Kidney (tissue), 14 donors: ENCODE measurements around the gene SLC9A2. TPM values are rescaled to one million over a fixed set of nuclear protein-coding genes. Genes with fewer than 3 reads are reported as not detected.

Source experiments
- DNase-seq, 5 donors: peaks; one replicate each; pipeline ENCODE4 v3.0.0-alpha.2; 2013 to 2020
- FAIRE-seq: peaks from 2 replicates; lab custom pipeline; 2012; peaks lifted over from hg19 to GRCh38; lab: Jason Lieb, UNC
- H3K27ac ChIP-seq, 2 donors: one replicate each; pipeline ENCODE4 v1.7.0; 2013; ENCODE audit warnings: low read depth in 2 of 2, low read length in 2 of 2, inconsistent platforms in 1 of 2
- H3K27me3 ChIP-seq: one replicate; pipeline ENCODE4 v1.7.1; 2013; ENCODE audit warnings: low read length, inconsistent platforms; ENCODE audit not compliant: control insufficient read depth, insufficient read depth
- H3K36me3 ChIP-seq, 3 donors: one replicate each; pipeline versions ENCODE4 v1.7.0 to v1.7.1; 2013; ENCODE audit warnings: low read length in 3 of 3, control low read depth in 1 of 3, inconsistent platforms in 1 of 3; ENCODE audit not compliant: insufficient read depth in 3 of 3, control insufficient read depth in 2 of 3
- H3K4me1 ChIP-seq, 3 donors: one replicate each; pipeline versions ENCODE4 v1.7.0 to v1.7.1; 2013; ENCODE audit warnings: low read length in 3 of 3, inconsistent platforms in 1 of 3, low read depth in 1 of 3; ENCODE audit not compliant: control insufficient read depth in 2 of 3, insufficient read depth in 2 of 3
- H3K4me3 ChIP-seq, 3 donors: one replicate each; pipeline versions ENCODE4 v1.7.0 to v1.8.1; 2013; ENCODE audit warnings: low read length in 3 of 3, control low read depth in 1 of 3, inconsistent platforms in 1 of 3
- H3K9ac ChIP-seq, 3 donors: one replicate each; pipeline versions ENCODE4 v1.7.0 to v1.7.1; 2013; ENCODE audit warnings: low read length in 3 of 3, control low read depth in 1 of 3, inconsistent platforms in 1 of 3
- H3K9me3 ChIP-seq, 3 donors: one replicate each; pipeline versions ENCODE4 v1.7.0 to v1.7.1; 2013; ENCODE audit warnings: low read length in 3 of 3, control low read depth in 1 of 3, inconsistent platforms in 1 of 3; ENCODE audit not compliant: control insufficient read depth in 2 of 3, insufficient read depth in 1 of 3
- CTCF ChIP-seq: IDR thresholded peaks from 3 replicates; pipeline ENCODE4 v1.5.1; 2012; ENCODE audit warnings: mild to moderate bottlenecking, moderate library complexity, borderline replicate concordance; ENCODE audit not compliant: insufficient read depth; ENCODE audit errors: extremely low read depth
- intact Hi-C: fragments of 100-400 bp; cut with DNase I; formaldehyde crosslinking; loops from one replicate; pipeline ENCODE4 v1.11.1; 2022
- polyA plus RNA-seq: library from polyadenylated mRNA; stranded (reverse); fragments of 350-450 nt; fragmentation: Illumina TruSeq; extraction: RNeasy Lipid Tissue Mini Kit (QIAGEN cat#74804); gene quantifications from one replicate; pipeline ENCODE4 v1.2.3, GENCODE V29; 2014; ENCODE audit warnings: low read depth, low replicate concordance; ENCODE audit not compliant: insufficient read depth
- total RNA-seq: library from RNA; stranded (reverse); fragmentation: NEBNext Ultra II Directional; extraction: Animal tissue kit (Norgen Biotek cat#: 25700); gene quantifications from one replicate; pipeline ENCODE4 v1.2.1, GENCODE V29; 2021
- donor health status: control.
- donor health status: control.
- donor health status: control.
- donor health status: control.
- donor health status: control.
- donor health status: DM: yes; HTN: yes; CAD: no.
- donor health status: Normal renal cell carcinoma (clear cell type).

SLC9A2 gene
- total and polyA plus RNA-seq, 2 donors from 2014 or later, result 5.6 to 5.9 TPM

- FAIRE-seq, result no peak
- no peak for TF ChIP-seq CTCF
Observed at GRCh38 chr2:102652126-102652525, 32.8 kb downstream of the SLC9A2 start.

GRCh38 chr2:102657770-102658169 lies 38.4 kb downstream of the SLC9A2 start:
- no peaks in the 10 kb centered on the region for H3K27me3 ChIP-seq
- no peaks in the 10 kb centered on the region for H3K9me3 ChIP-seq
- TF ChIP-seq CTCF, result no peak
- H3K4me1 ChIP-seq, result no peaks in the 10 kb centered on the region
- H3K27ac ChIP-seq, result no peak overlapping the region
- H3K4me3 ChIP-seq, result no peak overlapping the region
- no peaks in the 10 kb centered on the region for H3K36me3 ChIP-seq
- FAIRE-seq (no peak), DNase-seq (no peak)
- intact Hi-C loops, result no loop called here
- H3K9ac ChIP-seq, result no peak overlapping the region

More at GRCh38 chr2:102652126-102652525, 32.8 kb downstream of the SLC9A2 start:
- intact Hi-C loops, result no loop called here
- no peaks in the 10 kb centered on the region for H3K4me1 ChIP-seq
- H3K27ac ChIP-seq, result no peak overlapping the region
- H3K9ac ChIP-seq, result no peak overlapping the region
- no peak for DNase-seq
- H3K36me3 ChIP-seq, result no peaks in the 10 kb centered on the region
- H3K4me3 ChIP-seq, result no peak overlapping the region
- H3K9me3 ChIP-seq, result no peaks in the 10 kb centered on the region
- H3K27me3 ChIP-seq, result no peaks in the 10 kb centered on the region

GRCh38 chr2:102660070-102660469 lies 40.7 kb downstream of the SLC9A2 start:
- no peak overlapping the region for H3K9ac ChIP-seq

More at GRCh38 chr2:102660070-102660469, 40.7 kb downstream of the SLC9A2 start:
- no peaks in the 10 kb centered on the region for H3K4me1 ChIP-seq
- no peaks in the 10 kb centered on the region for H3K9me3 ChIP-seq
- peak overlapping the region in 1 of 2 donors; percentile 67 for H3K27ac ChIP-seq
- TF ChIP-seq CTCF, result no peak
- DNase-seq (no peak), FAIRE-seq (no peak)
- H3K4me3 ChIP-seq, result no peak overlapping the region
- no peaks in the 10 kb centered on the region for H3K36me3 ChIP-seq
- intact Hi-C loops, result no loop called here
- H3K27me3 ChIP-seq, result no peaks in the 10 kb centered on the region
